GM21526 (cell line): ENCODE data around the gene GALNTL6.

Experiments
- ATAC-seq: cut with Tn5 transposase; IDR thresholded peaks from one replicate; pipeline ENCODE4 v1.9.1; 2021; ENCODE audit warnings: moderate library complexity; ENCODE audit not compliant: unreplicated experiment, low FRiP score

The GALNTL6 gene

DNA sequence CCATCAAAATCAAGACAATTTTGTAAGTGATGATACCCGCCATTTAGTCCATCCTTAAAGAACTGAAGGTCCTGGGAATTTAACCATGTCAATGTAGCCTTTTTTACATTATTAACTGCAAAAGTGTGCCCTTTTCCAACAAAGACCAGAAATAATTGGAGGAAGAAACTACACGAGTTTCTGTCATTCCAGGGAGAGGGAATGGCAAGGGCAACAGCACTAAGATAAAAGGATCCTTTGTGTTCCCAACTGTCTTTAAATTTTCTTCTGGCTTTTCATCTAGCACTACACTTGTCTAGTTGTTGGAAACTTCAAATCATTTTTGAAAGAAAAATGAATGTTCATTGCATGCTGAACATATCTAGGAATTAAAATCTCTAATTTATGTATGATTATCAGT is 286.2 kb downstream of the GALNTL6 start:
- ATAC-seq = no peak

DNA sequence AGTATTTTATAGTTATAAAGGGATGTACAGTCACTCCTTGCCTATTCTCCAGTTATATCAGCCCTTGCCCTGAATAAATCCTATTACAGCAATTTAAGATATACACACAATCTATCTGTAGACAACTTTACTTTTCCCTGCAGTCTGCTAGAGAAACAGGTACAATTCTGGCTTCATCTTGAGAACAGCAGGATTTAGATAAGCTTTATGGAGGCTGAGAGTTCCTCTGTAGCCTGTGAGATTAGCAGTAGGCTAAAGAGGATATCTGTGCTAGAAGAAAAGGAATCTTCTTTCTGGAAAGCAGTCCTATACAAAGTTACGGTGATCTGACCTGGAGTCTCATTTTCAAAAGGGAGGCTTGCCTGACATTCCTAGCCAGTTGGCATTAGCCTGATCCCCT is 290.3 kb downstream of the GALNTL6 start:
- ATAC-seq = no peak

DNA sequence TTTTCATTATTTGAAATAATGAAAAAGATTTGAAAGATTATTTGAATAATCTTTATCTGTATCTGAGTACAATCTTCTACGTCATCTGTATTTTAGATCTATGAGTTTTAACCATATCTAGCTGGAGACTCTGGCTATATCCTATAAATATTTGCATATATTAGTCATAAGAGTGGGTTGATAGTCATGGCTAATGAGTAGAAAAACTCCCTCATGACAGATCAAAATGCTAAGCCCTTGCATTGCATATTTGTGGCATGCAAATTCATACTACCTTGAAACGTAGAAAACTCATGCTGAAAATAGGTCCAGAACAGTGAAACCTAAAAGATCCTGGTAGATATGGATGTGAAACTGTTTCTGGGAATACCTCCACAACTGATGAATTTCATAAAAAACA is 291.3 kb downstream of the GALNTL6 start:
- no peak for ATAC-seq

DNA sequence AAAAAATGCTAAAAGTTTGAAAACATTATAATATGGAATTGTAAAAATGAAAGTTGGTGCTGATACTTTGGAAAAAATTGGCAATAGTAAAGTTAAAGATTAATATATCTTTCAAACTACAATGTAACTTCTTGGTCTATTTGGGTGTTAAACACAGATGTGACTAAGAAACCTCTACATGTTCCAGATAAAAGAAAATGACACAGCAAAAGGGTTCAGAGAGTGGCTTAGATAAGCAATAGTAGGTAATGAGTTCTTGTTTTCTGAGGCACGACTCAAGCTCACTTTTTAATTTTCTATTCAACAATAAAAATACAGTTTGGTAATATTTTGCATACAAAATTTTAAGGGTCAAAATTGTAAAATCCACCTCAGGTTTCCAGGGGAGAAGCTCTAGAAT is 292.7 kb downstream of the GALNTL6 start:
- no peak for ATAC-seq

DNA sequence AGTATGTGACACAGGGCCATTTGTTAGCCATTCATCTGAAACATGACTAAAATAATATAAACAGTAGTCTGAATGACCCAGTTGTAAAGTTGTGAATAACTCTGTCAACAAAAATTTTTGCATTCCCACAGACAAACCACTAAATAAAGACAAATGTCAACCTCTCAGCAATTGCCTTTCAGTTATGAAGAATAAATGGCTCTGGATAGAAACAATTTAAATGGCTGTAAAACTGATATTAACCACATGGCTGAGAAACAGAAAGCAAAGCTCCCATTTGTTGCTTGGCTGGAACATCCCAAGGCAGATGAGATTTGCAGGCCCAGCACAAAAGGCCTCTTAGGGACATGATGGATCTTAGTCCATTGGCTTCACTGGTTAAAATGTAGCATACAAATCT is 296.3 kb downstream of the GALNTL6 start:
- ATAC-seq = no peak

DNA sequence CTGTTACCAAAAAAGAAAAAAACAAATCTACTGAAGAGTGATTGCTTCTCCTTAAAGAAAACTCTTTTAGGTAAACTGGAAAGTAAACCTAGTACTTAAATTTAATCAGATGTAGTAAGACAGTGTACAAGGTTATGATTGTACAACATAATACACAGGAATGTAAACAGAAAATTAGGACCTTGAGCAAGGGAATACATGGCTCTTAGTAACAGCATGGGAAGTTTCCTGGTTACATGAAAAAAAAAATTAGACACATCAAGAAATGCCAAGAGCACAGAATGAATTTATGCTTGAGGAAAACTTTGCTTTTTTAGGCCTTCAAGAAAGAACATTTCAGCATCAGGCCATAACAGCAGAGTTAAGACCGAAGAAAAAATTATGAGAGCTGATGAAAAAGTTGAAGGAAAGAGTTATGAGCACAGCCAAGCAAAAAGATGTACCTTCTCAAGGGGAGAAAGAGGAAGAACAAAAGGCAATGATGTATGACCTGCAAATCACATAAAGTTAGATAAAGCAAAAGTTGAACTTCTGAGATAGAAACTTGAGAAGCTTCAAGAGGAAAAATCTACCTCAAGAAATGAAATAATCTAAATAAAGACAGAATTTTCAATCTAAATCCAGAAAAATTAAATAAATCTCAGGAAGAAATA is 311.6 kb downstream of the GALNTL6 start:
- no peak for ATAC-seq

DNA sequence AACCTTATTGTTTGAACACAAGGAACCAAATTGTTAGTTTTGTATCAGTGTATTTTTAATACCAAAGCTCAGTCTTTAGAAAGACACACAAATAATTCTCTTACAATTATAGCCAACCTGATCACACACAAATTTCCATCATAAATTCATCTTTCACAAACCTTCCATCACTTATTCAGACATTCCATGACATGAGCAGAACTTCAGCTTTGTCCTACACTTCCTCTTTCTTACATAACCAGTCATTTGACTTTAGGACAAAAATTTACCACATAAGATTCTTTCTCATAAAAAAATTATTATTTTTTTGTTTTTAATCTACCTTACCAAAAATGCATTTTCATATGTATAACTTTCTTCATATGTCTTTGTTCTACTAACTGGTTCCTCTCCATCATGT is 312.2 kb downstream of the GALNTL6 start:
- no peak for ATAC-seq

DNA sequence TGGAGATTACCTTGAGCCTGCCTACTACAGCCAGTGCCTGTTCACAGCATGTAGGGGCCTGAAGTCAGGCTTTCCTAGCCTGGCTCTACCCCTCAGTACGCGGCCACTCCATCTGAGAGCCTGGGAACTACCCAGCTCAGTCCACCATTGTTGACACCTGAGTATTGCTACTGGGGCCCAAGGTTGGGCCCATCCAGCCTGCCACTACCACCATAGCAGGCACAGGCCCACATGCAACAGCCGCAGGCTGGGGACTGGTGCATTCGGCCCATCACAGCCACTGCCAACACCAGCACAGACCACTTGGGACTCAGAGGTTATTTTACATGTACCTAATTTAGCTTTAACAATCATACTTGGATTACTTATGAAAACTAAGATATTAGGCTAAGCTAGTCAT is 314.0 kb downstream of the GALNTL6 start:
- no peak for ATAC-seq

DNA sequence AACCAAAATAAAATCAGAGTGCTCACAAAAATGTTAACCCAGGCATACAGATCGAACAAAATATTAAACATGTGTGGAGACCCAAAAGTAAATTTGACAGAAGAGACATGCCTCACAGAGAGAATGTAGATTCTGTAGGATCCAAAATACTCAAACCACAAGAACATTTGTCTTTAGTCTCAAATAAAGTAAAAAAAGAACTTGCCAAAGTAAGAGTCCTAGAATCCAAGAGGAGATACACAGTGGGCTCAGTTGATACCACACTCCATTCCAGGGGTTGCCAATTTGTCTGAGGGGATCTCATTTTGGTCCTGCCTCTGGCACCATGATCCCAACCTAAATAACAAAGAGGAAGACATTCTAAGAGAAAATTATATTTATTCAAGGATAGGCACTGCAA is 316.4 kb downstream of the GALNTL6 start:
- ATAC-seq = no peak

DNA sequence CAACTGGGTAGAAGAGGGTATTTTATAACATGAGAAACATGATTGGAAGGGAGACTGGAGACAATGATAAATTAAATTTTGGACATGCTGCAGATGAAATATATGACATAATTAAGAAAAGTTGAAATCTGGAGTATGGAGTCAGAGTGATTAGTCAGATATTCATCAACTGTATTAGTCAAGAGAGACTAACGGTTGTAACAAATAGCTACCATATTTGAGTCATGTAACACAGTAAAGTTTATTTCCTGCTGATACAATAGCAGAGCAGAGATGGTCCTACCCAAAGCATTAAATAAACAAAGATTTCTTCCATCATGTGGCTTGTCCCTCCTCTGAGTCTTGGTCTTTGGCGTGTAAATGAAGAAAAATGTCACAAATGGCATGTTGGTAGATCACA is 321.3 kb downstream of the GALNTL6 start:
- ATAC-seq = no peak

DNA sequence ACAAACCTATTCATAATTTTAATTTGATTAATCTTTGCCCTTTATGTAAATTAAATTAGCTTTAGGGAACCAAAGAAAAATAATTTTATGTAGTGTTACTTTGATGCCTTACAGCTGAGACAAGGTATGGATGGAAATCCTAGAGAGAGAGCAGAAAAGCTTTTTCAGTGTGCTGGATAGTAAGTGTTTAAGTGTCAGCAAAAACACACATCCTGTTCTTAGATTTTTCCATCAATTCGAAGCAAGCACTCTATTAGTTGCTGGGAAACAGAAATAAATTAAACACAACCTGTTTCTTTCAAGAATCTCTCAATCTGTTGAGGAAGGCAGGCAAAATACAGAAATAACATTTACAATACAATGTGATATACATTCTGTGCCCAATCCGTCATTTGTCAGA is 327.8 kb downstream of the GALNTL6 start:
- no peak for ATAC-seq

DNA sequence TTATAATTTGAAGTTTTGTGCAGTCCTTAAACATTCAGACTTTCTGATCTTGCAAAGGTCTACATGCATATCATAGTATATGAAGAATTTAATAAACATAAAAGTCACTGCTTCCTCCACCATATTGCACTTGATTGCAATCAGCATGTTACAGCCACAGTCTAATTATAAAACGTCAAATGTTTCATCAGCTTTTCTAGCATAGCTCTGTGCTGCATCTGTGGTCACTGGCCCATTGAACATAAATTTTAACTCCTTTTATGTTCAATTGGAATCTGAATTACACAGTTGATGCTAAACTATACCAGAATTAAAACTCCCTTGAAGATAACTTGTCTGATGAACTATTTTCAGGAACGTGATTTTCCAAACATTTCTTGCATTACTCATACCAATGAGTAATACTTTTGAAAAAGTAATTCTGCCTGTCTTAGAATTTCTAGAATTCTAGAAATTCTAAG is 329.1 kb downstream of the GALNTL6 start:
- ATAC-seq = no peak

DNA sequence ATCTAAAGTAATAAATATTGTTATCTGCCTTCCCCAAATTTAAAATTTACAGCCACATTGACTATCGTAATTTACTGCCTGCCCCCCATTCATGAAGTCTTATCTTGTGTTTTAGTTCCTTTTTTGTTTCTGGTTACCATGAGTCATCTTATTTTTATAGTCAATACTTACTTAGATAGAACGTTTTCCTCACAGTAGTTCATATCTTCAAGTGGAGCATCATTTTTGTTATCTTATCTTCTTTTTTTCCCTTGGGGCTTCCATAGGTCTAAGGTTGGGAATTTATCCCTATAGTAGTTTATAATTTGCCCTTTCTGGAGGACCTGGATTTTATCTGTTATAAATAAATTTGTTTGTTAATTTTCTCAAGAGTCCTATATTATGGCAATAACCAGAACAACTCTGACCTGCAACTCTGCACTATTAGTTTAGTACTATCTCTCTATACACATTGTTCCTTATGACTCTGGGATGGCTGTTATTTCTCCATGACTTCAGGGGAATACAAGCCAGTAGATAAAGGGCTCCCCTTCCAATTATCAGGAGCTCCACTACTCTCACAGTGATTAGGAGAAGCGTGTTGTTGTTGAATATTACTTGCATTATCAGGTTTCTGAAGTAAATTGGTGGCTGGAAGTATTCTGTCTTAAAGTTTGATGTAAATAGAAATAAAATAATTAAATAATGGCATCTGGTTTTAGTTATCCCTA is 330.6 kb downstream of the GALNTL6 start:
- no peak for ATAC-seq

DNA sequence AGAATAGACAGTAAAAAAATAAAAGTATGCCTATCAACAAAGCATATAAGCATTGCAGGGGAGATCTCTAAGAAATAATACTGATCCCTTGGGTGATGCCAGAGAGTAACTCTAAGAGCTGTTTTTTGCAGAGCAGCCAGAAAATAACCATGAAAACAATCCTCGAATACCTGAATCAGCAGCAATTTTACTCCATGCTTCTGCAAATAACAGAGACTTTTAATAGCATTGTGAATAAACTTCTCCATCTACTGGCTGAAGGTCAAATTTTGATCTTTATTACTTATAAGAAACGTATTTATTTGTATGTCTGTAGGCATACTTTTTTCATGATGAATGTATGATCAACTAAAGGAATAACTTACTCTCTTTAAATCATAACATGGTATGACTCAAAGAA is 334.5 kb downstream of the GALNTL6 start:
- no peak for ATAC-seq

DNA sequence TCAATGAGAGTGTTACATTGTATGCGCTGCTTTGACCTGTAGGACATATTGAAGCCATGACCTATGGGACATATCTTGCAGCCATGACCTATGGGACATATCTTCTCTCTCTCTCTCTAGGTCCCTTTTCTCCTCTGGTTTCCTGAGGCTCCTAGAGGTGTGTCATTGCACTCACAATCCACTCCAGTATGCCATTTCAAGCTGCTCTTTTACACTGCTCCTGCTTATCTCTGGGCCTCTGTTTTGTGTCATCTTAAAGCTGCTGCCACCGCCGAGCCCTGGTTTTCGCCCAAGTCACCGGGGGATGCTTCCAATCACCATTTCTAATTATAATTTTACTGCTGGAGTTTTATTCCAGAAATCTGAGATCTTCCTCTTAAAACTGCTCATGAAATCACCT is 336.1 kb downstream of the GALNTL6 start:
- ATAC-seq = no peak

DNA sequence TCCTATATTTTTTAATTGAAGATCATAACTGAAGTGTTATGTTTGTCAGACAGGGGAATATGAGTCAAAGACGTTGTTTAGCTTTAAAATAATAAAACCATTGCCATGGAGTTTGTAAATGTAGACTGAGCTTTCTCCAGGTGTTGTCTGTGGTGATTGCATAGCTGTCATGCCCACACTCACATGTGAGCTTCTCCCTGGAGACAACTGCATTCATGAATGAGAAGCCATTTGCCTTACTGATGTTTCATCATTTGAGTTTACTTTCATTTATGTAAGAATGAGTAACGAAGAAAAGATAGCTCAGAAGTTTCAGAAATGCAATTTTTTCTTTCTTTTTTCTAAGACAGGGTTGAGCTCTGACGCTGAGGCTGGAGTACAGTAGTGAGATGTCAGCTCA is 339.1 kb downstream of the GALNTL6 start:
- ATAC-seq = no peak

DNA sequence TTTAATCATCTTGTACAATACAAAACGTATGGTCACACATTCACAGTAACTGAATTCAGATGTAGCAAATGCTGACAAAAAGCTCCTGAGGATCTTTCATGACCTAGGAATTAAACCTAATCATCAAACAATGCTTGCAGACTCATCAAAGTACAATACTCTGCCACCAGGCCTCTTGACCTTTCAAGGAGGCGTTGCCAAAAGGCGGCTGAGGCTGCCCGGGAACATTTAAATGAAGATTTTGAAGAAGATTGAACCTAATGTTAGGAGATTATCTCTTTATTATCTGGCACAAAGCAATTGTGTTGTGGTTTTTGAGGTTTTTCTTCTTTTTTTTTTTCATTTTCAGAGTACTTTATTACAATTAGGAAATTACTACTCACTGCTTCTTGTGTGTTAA is 340.5 kb downstream of the GALNTL6 start:
- no peak for ATAC-seq

DNA sequence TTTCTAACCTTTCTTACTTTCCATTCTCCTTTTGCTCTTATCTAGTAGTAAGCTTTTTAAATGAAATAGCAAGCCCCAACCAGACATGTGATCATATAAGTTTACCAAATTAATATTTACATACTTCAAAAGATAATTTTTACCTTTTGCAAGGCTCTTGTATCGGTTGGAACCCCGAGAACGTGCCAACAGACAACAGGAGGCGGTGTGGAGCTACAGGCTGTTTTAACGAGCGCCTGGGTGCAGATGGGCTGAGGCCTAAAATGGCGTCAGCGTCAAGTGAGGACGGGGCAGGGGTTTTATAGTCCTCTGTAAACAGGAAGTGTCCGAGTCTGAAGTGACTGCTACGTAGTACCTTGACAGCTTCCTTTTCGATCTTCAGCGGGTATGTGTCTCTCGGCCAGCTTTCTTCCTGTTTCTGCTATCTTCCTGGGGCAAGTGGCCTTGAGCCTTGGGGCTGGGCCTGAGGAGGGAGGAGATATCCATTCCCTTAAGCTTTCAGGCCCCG is 342.7 kb downstream of the GALNTL6 start:
- no peak for ATAC-seq

DNA sequence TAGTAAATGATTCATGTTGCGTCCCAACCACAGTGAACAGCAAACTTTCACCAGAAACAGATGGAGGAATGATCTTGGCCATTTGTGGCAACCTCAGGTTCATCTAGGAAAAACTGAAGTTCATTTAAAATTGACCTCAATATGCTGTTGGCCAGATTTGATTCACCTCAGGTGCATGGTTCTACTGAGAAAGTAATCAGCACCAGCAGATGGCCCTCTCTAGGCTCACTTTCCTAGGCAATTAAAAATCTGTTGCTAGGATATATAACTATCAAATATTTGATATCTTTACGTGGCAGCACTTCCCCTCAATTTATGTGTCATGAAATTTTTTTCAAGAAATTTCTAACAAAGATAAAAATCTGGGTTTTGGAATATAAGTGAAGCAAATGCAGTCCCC is 344.7 kb downstream of the GALNTL6 start:
- ATAC-seq = no peak

DNA sequence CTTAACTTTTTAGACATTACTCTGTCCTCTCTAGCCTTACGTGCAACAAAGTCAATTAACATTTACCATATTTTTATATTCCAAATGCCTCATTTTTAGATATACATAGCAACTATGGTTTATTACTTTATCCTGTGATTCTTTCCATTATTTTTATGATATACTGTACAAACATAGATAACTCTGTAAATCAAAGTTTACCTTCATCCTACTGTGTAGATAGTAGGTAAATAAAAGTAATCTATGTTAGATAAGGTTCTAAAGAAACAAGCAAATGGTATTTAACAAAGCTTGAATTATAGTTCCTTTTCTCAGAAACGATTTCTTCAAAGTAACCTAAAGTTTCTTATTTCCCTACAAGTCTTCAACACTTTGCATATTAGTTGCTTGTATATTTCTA is 350.0 kb downstream of the GALNTL6 start:
- ATAC-seq = no peak

DNA sequence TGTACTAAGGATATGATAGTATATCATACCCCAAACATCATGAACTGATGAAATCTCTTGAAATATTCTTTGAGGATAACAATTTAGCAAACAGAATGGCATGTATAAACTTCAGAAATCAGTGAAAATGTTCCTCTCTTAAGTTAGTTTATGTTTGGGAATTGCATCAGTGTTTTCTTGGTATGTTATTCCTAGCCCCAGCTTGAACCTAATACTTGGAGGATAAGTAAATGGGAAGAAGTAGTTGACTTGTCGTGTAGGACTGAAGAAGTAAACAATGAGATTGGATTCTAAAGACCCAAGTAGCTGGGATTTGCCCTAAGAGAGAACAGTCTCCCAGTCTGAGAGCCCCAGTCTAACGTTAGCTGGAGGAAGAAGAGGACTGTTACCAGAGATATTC is 355.7 kb downstream of the GALNTL6 start:
- no peak for ATAC-seq

DNA sequence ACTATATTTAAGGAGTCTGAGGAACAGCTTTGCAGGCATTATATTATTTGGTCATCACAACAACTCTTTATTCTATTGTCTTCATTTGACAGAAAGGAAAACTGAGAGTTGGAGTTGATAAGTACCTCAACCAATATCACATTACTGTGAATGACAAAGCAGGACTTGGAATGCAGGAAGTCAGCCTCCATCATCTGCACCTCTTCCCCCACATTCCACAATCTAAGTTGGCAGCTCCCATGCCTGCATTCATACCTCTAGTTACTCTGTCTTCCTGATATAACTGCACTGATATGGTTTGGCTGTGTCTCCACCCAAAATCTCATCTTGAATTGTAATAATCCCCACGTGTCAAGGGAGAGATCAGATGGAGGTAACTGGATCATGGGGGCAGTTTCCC is 356.7 kb downstream of the GALNTL6 start:
- no peak for ATAC-seq
